Activated B cell treated with CpG ODN at 0.5 μM for 24 hours (primary cell): ENCODE measurements around the gene FCER2. TPM values are rescaled to one million over a fixed set of nuclear protein-coding genes. Genes with fewer than 3 reads are reported as not detected.

ENCODE experiments used
- ATAC-seq: fragments of 200-7000 bp; cut with Tn5 transposase; one replicate; pipeline ENCODE4 v1.10.0; 2021; ENCODE audit warnings: low read depth, mild to moderate bottlenecking, moderate library complexity
- CTCF ChIA-PET: fragments of 350-600 bp; sonication (Branson Sonifier 250); formaldehyde crosslinking; loops from one replicate; lab custom pipeline; 2021; ENCODE audit warnings: antibody characterized with exemption; lab: Charles Lee
- POLR2A ChIA-PET: fragments of 350-600 bp; sonication (Branson Sonifier 250); formaldehyde crosslinking; loops from one replicate; lab custom pipeline; 2021; ENCODE audit warnings: antibody characterized with exemption; lab: Charles Lee
- DNase-seq: peaks from one replicate; pipeline ENCODE4 v3.0.0; 2022
- H3K27ac Mint-ChIP-seq: one replicate; pipeline ENCODE4 v1.8.0; 2020; ENCODE audit warnings: mixed read lengths
- H3K27me3 Mint-ChIP-seq: one replicate; pipeline ENCODE4 v1.8.0; 2021; ENCODE audit warnings: mixed read lengths
- H3K36me3 Mint-ChIP-seq: one replicate; pipeline ENCODE4 v1.8.0; 2021; ENCODE audit warnings: low read depth, mixed read lengths
- H3K4me1 Mint-ChIP-seq: one replicate; pipeline ENCODE4 v1.8.0; 2021; ENCODE audit warnings: mixed read lengths
- H3K4me3 Mint-ChIP-seq: one replicate; pipeline ENCODE4 v1.8.0; 2020; ENCODE audit warnings: mild to moderate bottlenecking, mixed read lengths
- H3K9me3 Mint-ChIP-seq: one replicate; pipeline ENCODE4 v1.8.0; 2020; ENCODE audit warnings: mixed read lengths
- CTCF ChIP-seq: fragments of 200-600 bp; IDR thresholded peaks from one replicate; pipeline ENCODE4 v1.8.0; 2022; ENCODE audit warnings: antibody characterized with exemption, mild to moderate bottlenecking
- intact Hi-C: fragments of 100-400 bp; cut with micrococcal nuclease; formaldehyde crosslinking; loops from one replicate; pipeline ENCODE4 v1.15.1; 2024
- total RNA-seq: library from RNA; stranded (reverse); gene quantifications from 2 replicates; pipeline ENCODE4 v1.2.3, GENCODE V29; 2022

Gene FCER2
- total RNA-seq, 1 donor from 2014 or later, result 193 TPM

- Mint-ChIP-seq H3K9me3 (no peaks in the 10 kb centered on the region), H3K4me3 (no peak overlapping the region), H3K4me1 (peaks cover 25% of the 10 kb centered on the region), H3K36me3 (no peaks in the 10 kb centered on the region), H3K27me3 (no peaks in the 10 kb centered on the region), H3K27ac (no peak overlapping the region)
- DNase-seq (no peak), ATAC-seq (no peak)
- ChIA-PET CTCF (interaction anchor here (0.6 kb wide), 1 partner anchor 150 kb away, joined by 3 read pairs; no protein-coding TSS in a partner anchor), POLR2A (interaction anchor here (1.2 kb wide), 1 partner anchor 26 kb away, joined by 6 read pairs; the partner anchor contains the start of genes PET100 and XAB2)
- no peak for TF ChIP-seq CTCF
- intact Hi-C loops, result loop anchor here (10.0 kb wide), 1 partner anchor 269 kb away; the partner anchor contains the start of genes CTXN1 and SNAPC2
Observed at GRCh38 chr19:7655581-7655980, 46.4 kb downstream of the FCER2 start.

- intact Hi-C loops, result loop anchor here (5.0 to 10.0 kb wide), 2 partner anchors 270 to 348 kb away; partner anchors contain the start of genes CTXN1 and SNAPC2
- H3K27me3 Mint-ChIP-seq, result no peaks in the 10 kb centered on the region
- H3K27ac Mint-ChIP-seq, result no peak overlapping the region
- no peaks in the 10 kb centered on the region for H3K9me3 Mint-ChIP-seq
- DNase-seq (no peak), ATAC-seq (no peak)
- H3K4me1 Mint-ChIP-seq, result peaks cover 25% of the 10 kb centered on the region
- ChIA-PET POLR2A (interaction anchor here (1.2 kb wide), 1 partner anchor 16 kb away, joined by 4 read pairs; no protein-coding TSS in a partner anchor), CTCF (interaction anchor here (1.0 to 2.1 kb wide), 4 partner anchors 10 to 145 kb away, joined by 3 to 5 read pairs (median 4); partner anchors contain the start of gene TRAPPC5)
- TF ChIP-seq CTCF, result no peak
- no peak overlapping the region for H3K4me3 Mint-ChIP-seq
- H3K36me3 Mint-ChIP-seq, result no peaks in the 10 kb centered on the region
Observed at GRCh38 chr19:7654401-7654800, 47.5 kb downstream of the FCER2 start.

- DNase-seq (peak; percentile 82), ATAC-seq (peak; percentile 87)
- Mint-ChIP-seq H3K27me3 (no peaks in the 10 kb centered on the region), H3K4me3 (peak overlapping the region; percentile 78), H3K27ac (peak overlapping the region; percentile 41), H3K9me3 (no peaks in the 10 kb centered on the region), H3K36me3 (peaks cover 6% of the 10 kb centered on the region), H3K4me1 (peaks cover 8% of the 10 kb centered on the region)
- POLR2A ChIA-PET, result interaction anchor here (0.7 to 1.3 kb wide), 5 partner anchors 21 to 265 kb away, joined by 3 to 18 read pairs (median 3); partner anchors contain the start of genes PET100 and XAB2
- intact Hi-C loops, result loop anchor here (1.0 to 10.0 kb wide), 6 partner anchors 15 to 350 kb away; partner anchors contain the start of genes CTXN1, SNAPC2, STXBP2 and TRAPPC5
- TF ChIP-seq CTCF, result peak; percentile 81
- CTCF ChIA-PET, result interaction anchor here (0.6 to 3.0 kb wide), 11 partner anchors 8 to 292 kb away, joined by 3 to 37 read pairs (median 4); partner anchors contain the start of genes TIMM44 and TRAPPC5
Observed at GRCh38 chr19:7652061-7652641, 49.8 kb downstream of the FCER2 start.

GRCh38 chr19:7650148-7650547 is 51.8 kb downstream of the FCER2 start:
- no peak for ATAC-seq
- ChIA-PET POLR2A (interaction anchor here (0.6 kb wide), 1 partner anchor 33 kb away, joined by 10 read pairs; no protein-coding TSS in a partner anchor), CTCF (interaction anchor here (0.9 to 3.0 kb wide), 3 partner anchors 31 to 294 kb away, joined by 3 to 37 read pairs (median 3); partner anchors contain the start of gene TRAPPC5)
- no peak for TF ChIP-seq CTCF
- no peak for DNase-seq
- Mint-ChIP-seq H3K27ac (no peak overlapping the region), H3K4me1 (peaks cover 8% of the 10 kb centered on the region), H3K36me3 (peaks cover 16% of the 10 kb centered on the region), H3K27me3 (no peaks in the 10 kb centered on the region), H3K4me3 (no peak overlapping the region), H3K9me3 (no peaks in the 10 kb centered on the region)
- intact Hi-C loops, result loop anchor here (5.0 to 10.0 kb wide), 2 partner anchors 275 to 352 kb away; partner anchors contain the start of genes CTXN1 and SNAPC2
